NCI-H2081 treated with DMSO at 0.1 percent for 48 hours (cell line): Measurements from ENCODE around the gene CAMKK1.

Experiments
- DNase-seq: peaks from one replicate; lab custom pipeline; 2025; lab: John Stamatoyannopoulos, UW

The CAMKK1 gene

DNA sequence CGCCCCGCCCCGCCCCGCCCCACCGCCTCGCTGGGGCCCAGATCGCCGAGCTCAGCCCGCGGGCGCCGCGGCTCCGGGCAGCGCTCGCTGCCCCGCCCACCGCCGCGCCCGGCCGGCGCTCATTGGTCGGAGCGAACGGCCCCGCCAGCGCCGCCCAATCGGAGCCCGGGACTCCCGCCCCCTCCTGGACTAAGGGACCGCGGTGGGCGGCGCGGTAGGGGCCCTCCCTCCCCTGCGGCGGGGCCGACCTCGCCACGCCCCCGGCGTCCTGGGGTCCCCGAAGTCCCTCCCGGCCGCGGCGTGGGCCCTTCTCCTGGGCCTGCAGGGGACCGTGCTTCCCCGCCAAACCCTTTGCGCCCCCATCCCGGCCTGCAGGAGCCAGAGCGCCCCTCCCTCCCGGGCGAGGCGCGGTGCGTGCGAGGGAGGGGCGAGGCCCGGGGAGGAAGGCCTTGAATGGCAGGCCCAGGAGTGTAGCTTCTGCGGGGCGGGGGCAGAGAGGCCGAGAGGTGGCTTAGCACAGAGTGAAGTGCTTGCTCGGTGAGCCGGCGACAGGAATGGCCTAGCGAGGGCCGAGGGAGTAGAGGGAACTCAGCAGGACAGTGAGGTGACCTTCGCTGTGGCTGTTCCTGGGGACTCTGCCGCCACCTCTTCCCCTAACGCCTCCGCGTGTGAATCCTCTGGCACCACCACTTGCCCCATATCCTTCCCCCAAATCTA, at the start of gene CAMKK1:
TSS of gene CAMKK1 (minus strand) at position 51 of the 717 bp plus-strand sequence. CDS start 7,366 bp downstream, outside the sequence.
- DNase-seq: no peak

- no peak for DNase-seq
These were observed 48.3 kb upstream of the CAMKK1 start for GRCh38 chr17:3940965-3941698.

GRCh38 chr17:3937359-3937758, 44.5 kb upstream of the CAMKK1 start:
- DNase-seq: no peak

DNA sequence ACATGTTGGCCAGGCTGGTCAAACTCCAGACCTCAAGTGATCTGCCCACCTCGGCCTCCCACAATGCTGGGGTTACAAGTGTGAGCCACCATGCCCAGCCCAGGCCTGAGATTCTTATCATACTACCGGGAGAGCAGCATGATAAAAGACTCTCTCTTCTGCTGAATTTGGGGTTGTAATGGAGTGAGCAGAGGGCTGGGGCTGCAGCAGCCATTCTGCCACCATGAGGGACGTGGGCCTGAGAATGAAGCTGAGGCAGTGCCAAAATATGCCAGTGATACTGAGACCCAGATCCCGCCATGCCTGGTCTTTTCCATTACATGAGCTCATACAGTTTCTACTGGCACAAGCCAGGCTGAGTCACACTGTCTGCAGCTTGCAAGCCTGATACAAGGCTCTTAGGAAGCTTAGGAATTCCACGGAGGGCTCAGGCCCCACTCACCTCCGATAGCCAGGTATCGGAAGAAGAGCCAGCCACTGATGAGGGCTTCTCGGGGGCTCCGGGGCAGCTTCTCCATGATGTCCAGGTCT, 43.0 kb upstream of the CAMKK1 start:
- DNase-seq: no peak

GRCh38 chr17:3935140-3935542, 42.3 kb upstream of the CAMKK1 start:
- no peak for DNase-seq

- no peak for DNase-seq
These were observed 36.9 kb upstream of the CAMKK1 start for GRCh38 chr17:3929764-3930163.

DNA sequence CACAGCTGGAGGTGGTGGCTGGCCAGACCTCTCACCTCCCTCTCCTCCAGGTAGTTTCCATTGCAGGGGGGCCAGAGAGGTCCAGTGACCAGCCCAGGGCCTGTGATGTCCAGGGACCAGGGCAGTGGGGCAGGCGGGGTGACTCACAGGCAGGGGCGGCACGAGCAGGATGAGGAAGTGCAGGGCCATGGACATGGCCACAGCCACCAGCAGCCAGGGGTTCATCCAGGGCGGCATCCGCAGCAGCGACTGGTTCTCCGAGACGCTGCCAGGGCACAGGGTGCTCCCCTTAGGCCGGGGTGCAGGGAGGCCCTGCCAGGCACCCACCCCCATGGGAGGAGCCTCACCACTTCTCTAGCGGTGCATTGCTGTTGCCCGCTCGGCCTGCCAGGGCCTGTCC, 36.3 kb upstream of the CAMKK1 start:
- DNase-seq: no peak

- no peak for DNase-seq
These were observed 35.6 kb upstream of the CAMKK1 start for GRCh38 chr17:3928406-3928805.

GRCh38 chr17:3927628-3928340, 34.9 kb upstream of the CAMKK1 start:
- no peak for DNase-seq

DNA sequence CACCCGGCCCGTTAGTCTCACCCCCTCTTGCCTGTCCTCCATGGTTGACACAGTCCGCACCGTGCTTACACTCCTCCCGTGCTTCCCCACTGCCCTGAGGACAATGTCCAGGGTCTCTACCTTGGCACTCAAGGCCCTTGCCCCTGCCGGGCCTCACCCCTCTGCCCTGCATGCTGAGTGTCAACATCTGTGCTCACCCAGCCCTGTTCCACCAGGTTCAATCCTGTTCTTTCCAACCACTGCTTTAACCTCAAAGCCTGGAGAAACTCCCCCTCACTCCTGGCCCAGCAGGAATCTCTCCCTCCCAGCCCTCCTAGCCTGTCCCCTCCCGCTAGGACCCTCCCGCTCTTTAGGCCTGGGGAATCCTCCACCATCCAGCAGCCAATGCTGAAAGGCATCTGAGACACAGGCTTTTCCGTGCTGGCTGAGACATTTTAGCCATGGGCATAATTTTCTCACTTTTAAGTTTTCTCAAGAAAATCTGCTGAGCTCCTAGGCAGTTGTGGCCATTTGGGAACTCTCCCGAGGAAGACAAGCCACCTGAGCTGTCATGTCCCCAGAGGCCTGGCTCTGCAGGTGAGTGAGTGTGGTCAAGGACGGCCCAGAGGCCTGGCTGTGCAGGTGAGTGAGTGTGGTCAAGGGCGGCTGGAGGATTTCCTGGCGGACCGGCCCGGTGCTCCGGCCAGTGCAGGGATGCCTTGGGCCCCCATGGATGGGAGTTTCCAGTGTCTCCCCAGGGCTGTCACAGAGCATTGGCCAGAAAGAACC, 34.2 kb upstream of the CAMKK1 start:
- DNase-seq: no peak

DNA sequence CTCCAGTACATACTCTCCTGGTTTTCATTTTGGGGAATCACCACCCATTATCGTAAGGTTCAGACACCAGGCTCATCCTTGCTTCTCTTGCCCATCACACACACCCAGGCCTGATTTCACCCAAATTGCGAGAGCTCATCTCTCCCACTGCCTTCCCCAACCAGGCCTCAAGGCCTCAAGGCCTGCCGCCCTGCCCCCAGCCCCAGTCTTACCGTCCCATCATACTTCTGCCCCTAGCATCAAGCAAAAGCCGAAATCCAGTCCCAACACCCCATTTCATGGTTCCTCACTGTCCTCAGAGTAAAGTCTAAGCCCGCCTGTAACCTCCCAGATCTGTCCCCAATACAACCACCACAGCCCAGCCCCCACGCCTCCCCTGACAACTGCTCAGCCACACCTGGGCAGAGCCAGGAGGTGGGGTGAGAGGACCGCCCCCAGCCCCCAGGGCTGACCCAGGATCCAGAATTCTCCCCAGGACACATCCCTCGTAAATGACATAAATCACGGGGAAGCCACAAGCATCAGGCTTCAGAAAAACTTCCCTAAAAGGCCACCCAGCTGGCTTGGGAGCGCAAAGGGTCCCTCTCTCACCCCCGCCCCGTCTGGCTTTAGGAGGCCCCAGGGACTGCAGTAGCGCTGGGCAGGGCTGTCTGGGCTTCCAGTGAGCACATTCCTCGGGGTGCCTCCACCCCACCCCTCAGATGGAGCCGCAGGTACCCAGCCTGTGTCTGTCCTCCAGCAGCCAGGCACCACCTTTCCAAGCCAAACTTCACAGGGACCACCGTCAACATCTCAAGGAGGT, 33.0 kb upstream of the CAMKK1 start:
- DNase-seq: no peak

- no peak for DNase-seq
These were observed 31.9 kb upstream of the CAMKK1 start for GRCh38 chr17:3924512-3925350.

DNA sequence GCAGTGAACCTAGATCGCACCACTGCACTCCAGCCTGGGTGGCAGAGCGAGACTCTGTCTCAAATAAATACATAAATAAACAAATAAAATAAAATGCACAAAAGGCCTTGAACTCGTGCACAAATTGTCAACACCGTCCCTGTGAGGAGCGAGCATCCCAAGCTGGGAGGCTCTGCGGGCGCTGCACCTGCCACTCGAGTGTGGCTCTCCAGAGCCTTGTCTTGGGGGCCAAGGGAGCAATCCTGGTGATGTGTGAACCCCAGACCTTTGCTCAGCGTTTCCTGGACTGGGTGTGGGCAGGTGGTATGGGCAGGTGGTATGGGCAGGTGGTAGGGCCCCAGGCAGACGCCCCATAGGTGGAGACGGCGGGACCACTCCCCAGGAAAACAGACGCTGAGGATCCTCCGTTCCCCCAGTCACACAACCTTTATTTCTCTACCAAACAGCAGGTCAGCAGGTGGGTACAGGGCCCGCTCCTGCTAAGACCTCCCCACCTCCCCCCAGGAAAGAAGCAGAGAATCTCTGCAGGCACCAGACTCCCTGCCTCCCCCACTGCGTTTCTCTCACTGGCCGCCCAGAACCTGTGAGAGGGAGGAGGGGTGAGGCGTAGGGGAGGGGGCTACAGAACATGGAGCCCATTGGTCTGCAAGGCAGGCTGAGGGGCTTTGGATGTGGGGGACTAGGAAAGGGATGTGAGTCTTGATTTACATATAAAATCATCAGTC, 30.8 kb upstream of the CAMKK1 start:
- DNase-seq: no peak

DNA sequence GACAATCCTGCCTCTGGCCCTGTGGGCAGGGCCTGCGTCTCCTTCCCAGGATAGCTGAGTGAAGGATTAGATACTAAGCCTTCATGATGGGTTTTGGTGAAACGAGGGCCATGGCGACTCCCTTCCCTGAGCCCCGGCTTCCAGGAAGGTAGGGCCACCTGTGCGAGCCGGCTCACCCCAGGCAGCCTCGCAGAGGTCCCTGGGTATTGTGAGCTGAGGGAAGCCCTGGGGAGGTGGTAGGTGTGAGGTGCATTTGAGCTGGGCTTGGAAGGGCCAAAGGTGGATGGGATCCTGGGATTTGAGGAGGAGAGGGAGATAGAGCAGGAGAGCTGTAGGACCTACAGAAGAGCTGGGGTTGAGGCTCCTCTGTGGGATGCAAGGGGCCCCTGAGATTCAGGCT, 29.9 kb upstream of the CAMKK1 start:
- no peak for DNase-seq

GRCh38 chr17:3921502-3922319, 28.9 kb upstream of the CAMKK1 start:
- no peak for DNase-seq

DNA sequence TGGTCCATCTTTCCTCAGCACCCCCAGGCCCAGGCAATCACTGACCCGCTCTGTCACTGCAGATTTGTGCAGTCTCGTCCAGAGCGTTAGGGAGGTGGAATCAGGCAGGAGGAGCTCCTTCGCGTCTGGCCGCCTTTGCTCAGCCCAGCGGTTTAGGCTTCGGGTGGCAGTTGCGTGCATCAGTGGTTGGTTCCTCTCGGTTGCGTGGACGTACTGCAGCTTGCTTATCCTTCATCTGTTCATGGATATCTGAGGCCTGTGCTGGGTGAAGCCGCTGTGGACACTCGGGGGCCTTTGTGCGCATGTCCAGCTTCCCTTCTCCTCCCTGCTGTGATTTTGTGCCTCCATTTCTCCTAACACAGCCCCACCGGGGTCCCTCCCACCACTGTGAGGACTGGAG, 28.2 kb upstream of the CAMKK1 start:
- no peak for DNase-seq

DNA sequence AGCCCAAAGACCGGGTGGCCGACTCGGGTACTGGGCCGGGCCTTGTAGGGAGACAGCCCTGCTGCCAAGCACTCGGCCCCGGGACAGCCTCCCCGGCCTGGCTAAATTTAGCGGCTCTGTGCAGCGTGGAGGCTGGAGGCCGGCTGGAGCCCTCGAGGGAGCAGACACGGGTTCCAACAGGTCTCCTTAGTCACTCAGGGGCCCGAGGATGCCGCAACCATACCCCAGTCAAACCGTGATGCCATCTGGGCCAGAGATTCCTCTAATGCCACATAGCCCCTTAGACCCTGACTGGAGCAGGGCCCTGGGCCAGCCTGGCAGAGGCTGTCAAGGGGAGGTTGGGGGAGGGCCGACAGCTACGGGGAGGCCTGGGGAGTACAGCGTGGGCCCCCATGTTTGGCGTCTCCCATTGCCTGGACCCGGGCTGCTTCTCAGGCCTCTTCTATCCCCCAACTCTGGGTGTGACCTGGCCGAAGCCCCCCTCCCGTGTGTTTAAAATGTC, 26.3 kb upstream of the CAMKK1 start:
- DNase-seq: no peak

- no peak for DNase-seq
These were observed 25.7 kb upstream of the CAMKK1 start for GRCh38 chr17:3918372-3919122.
